Measurements from ENCODE around the gene TWF2. TPM values are rescaled to one million over a fixed set of nuclear protein-coding genes. Genes with fewer than 3 reads are reported as not detected.
A peak's percentile ranks its signal among the peaks of the same experiment; 100 is the strongest.

Gene TWF2
- total and polyA plus RNA-seq, 10 of the 15 experiments (the other 5 are each of a cell fraction or from before 2014, with no cell fraction given) = 0.16 to 106 (median 68.5) TPM

DNA sequence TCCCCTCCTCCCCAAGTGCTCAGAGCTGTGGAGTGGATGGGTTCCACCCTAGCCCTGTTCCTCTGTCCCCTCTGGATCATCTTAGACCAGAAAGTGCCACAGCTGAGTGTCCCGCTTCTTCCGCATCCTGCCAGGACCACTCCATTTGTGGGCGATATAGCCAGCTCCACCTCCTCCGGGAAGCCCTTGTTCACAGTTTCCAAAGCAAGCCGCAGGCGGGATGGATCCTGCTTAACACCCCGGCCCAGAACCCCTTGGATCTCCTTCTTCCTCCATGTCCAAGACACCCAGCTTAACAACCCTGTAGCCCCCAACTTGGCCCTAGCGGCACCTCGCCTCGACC, 41.5 kb downstream of the TWF2 start:
- POLR2A ChIA-PET = interaction anchor here (1.1 to 1.3 kb wide), 3 partner anchors 28 to 215 kb away, joined by 3 to 5 read pairs (median 3); partner anchors contain the start of gene TLR9
- RAD21 ChIA-PET (ENCODE audit: unreplicated experiment) = interaction anchor here (1.3 kb wide), 1 partner anchor 42 kb away, joined by 4 read pairs; no protein-coding TSS in a partner anchor
- SMC1A ChIA-PET (ENCODE audit: uncharacterized antibody, unreplicated experiment) = interaction anchor here (1.6 kb wide), 1 partner anchor 11 kb away, joined by 3 read pairs; no protein-coding TSS in a partner anchor
- Histone ChIP-seq H4K20me1 (ENCODE audit: control insufficient read depth, insufficient read depth) (no peaks in the 10 kb centered on the region), H2AFZ (ENCODE audit: control insufficient read depth, low read depth, low read length) (peak overlapping the region; percentile 91), H3K36me3 (ENCODE audit: control insufficient read depth in 2 of 2, insufficient read depth in 2 of 2, low read length in 1 of 2) (peaks cover 0 to 4% of the 10 kb centered on the region in 2 experiments; a peak in 1 of 4 replicates), H3K4me1 (ENCODE audit: control insufficient read depth, insufficient read depth, low read length) (peaks cover 34% of the 10 kb centered on the region), H3K79me2 (ENCODE audit: control insufficient read depth, insufficient read depth, low read length) (peaks cover 21% of the 10 kb centered on the region), H3K27me3 (replicated peaks in 1 of 2; ENCODE audit: control insufficient read depth in 2 of 2, insufficient read depth in 2 of 2, low read length in 1 of 2) (no peaks in the 10 kb centered on the region), H3K9me3 (replicated peaks; ENCODE audit: control insufficient read depth, insufficient read depth, low read length) (no peaks in the 10 kb centered on the region), H3K4me3 (peak overlapping the region; percentile 40; the same call in 1 of the 2 replicates), H3K4me2 (ENCODE audit: control insufficient read depth, insufficient read depth) (peak overlapping the region; percentile 88), H3K27ac (ENCODE audit: control insufficient read depth, insufficient read depth) (peak overlapping the region; percentile 71), H3K9ac (ENCODE audit: control insufficient read depth, insufficient read depth, low read length) (peak overlapping the region; percentile 57)
- DNase-seq (ENCODE audit: low read depth, low spot score) (no peak), FAIRE-seq (no peak), ATAC-seq (no peak)
- no peak for TF ChIP-seq TARDBP (IDR thresholded peaks at IDR 0.05; ENCODE audit: borderline replicate concordance)
- TF ChIP-seq KDM1A (IDR thresholded peaks at IDR 0.05; ENCODE audit: borderline replicate concordance) = no peak
- peak; percentile 13; the same call in 1 of the 2 replicates for TF ChIP-seq SMARCA5 (IDR thresholded peaks at IDR 0.05)
- TF ChIP-seq NBN (IDR thresholded peaks at IDR 0.05) = peak; percentile 70
- TF ChIP-seq, protein P1, sequence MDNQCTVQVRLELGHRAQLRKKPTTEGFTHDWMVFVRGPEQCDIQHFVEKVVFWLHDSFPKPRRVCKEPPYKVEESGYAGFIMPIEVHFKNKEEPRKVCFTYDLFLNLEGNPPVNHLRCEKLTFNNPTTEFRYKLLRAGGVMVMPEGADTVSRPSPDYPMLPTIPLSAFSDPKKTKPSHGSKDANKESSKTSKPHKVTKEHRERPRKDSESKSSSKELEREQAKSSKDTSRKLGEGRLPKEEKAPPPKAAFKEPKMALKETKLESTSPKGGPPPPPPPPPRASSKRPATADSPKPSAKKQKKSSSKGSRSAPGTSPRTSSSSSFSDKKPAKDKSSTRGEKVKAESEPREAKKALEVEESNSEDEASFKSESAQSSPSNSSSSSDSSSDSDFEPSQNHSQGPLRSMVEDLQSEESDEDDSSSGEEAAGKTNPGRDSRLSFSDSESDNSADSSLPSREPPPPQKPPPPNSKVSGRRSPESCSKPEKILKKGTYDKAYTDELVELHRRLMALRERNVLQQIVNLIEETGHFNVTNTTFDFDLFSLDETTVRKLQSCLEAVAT (IDR thresholded peaks at IDR 0.05) = peak; percentile 71
- intact Hi-C loops (cut with micrococcal nuclease; ENCODE audit: unreplicated experiment) (no loop called here), in situ Hi-C loops (cut with MboI) (no loop called here)
- WGBS (ENCODE audit: insufficient coverage, insufficient replicate concordance, low lambda C conversion rate, missing lambda C conversion rate) = 38% methylated on average over 10 of the region's 10 CpGs
- BruUV-seq (replicated peaks) = TSS peak; percentile 88
- CTCF ChIA-PET = interaction anchor here (1.1 to 1.8 kb wide), 4 partner anchors 23 to 142 kb away, joined by 3 to 4 read pairs (median 4); no protein-coding TSS in a partner anchor

DNA sequence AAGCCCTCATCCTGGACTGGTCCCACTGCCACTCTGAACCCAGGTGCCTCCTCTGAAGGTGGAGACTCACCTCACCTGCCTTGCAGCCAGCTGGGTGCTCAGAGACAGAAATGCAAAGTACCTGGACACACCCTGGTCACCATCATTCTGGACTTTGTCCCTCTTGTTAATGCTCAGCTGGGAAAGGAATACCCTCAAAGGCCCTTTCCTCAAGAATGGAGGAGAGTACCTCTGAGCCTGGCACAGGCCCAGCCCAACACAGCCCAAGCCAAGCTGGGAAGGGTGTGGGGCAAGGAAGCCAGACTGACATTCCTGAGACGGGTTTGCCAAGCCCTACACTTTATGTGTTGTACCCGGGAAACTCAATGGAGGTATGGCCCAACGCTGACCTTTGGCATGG, 42.0 kb downstream of the TWF2 start:
- H3K27ac ChIP-seq (ENCODE audit: control insufficient read depth, insufficient read depth) = no peak overlapping the region
- ATAC-seq = no peak
- H3K4me3 ChIP-seq = no peak overlapping the region
- H4K20me1 ChIP-seq (ENCODE audit: control insufficient read depth, insufficient read depth) = no peaks in the 10 kb centered on the region
- POLR2A ChIA-PET = interaction anchor here (1.1 to 1.3 kb wide), 3 partner anchors 29 to 214 kb away, joined by 3 to 5 read pairs (median 3); partner anchors contain the start of gene TLR9
- RAD21 ChIA-PET (ENCODE audit: unreplicated experiment) = interaction anchor here (1.3 kb wide), 1 partner anchor 42 kb away, joined by 4 read pairs; no protein-coding TSS in a partner anchor
- no peak for FAIRE-seq
- H3K4me1 ChIP-seq (ENCODE audit: control insufficient read depth, insufficient read depth, low read length) = peaks cover 32% of the 10 kb centered on the region
- SMC1A ChIA-PET (ENCODE audit: uncharacterized antibody, unreplicated experiment) = interaction anchor here (0.6 to 1.6 kb wide), 3 partner anchors 9 to 115 kb away, joined by 3 to 5 read pairs (median 3); no protein-coding TSS in a partner anchor
- CTCF ChIA-PET = interaction anchor here (0.5 to 1.8 kb wide), 8 partner anchors 9 to 794 kb away, joined by 3 to 4 read pairs (median 3); no protein-coding TSS in a partner anchor
- no peak overlapping the region for H3K9ac ChIP-seq (ENCODE audit: control insufficient read depth, insufficient read depth, low read length)
- no peak for DNase-seq (ENCODE audit: low read depth, low spot score)
- no peaks in the 10 kb centered on the region for H3K9me3 ChIP-seq (replicated peaks; ENCODE audit: control insufficient read depth, insufficient read depth, low read length)
- H3K27me3 ChIP-seq (replicated peaks in 1 of 2; ENCODE audit: control insufficient read depth in 2 of 2, insufficient read depth in 2 of 2, low read length in 1 of 2) = no peaks in the 10 kb centered on the region
- H3K36me3 ChIP-seq (ENCODE audit: control insufficient read depth in 2 of 2, insufficient read depth in 2 of 2, low read length in 1 of 2) = peaks cover 0 to 4% of the 10 kb centered on the region in 2 experiments; a peak in 1 of 4 replicates
- no peak overlapping the region for H2AFZ ChIP-seq (ENCODE audit: control insufficient read depth, low read depth, low read length)
- H3K4me2 ChIP-seq (ENCODE audit: control insufficient read depth, insufficient read depth) = no peak overlapping the region
- no TSS peak for BruUV-seq (replicated peaks)
- intact Hi-C loops (cut with micrococcal nuclease; ENCODE audit: unreplicated experiment) = no loop called here
- in situ Hi-C loops (cut with MboI) = no loop called here
- 91% methylated on average over 3 of the region's 3 CpGs for WGBS (ENCODE audit: insufficient coverage, insufficient replicate concordance, low lambda C conversion rate, missing lambda C conversion rate)
- H3K79me2 ChIP-seq (ENCODE audit: control insufficient read depth, insufficient read depth, low read length) = peaks cover 21% of the 10 kb centered on the region
- TF ChIP-seq RFX5 (IDR thresholded peaks at IDR 0.05; ENCODE audit: low read depth, low read length) (no peak), SPI1 (IDR thresholded peaks at IDR 0.05; ENCODE audit: borderline replicate concordance, insufficient read depth, low read depth, low read length) (no peak), EZH2 (IDR thresholded peaks at IDR 0.05; ENCODE audit: borderline replicate concordance, control insufficient read depth, low read depth, low read length) (no peak), PAX5 (IDR thresholded peaks at IDR 0.05; ENCODE audit: borderline replicate concordance, low read depth, low read length) (no peak)
- TF ChIP-seq, protein P2, sequence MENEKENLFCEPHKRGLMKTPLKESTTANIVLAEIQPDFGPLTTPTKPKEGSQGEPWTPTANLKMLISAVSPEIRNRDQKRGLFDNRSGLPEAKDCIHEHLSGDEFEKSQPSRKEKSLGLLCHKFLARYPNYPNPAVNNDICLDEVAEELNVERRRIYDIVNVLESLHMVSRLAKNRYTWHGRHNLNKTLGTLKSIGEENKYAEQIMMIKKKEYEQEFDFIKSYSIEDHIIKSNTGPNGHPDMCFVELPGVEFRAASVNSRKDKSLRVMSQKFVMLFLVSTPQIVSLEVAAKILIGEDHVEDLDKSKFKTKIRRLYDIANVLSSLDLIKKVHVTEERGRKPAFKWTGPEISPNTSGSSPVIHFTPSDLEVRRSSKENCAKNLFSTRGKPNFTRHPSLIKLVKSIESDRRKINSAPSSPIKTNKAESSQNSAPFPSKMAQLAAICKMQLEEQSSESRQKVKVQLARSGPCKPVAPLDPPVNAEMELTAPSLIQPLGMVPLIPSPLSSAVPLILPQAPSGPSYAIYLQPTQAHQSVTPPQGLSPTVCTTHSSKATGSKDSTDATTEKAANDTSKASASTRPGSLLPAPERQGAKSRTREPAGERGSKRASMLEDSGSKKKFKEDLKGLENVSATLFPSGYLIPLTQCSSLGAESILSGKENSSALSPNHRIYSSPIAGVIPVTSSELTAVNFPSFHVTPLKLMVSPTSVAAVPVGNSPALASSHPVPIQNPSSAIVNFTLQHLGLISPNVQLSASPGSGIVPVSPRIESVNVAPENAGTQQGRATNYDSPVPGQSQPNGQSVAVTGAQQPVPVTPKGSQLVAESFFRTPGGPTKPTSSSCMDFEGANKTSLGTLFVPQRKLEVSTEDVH (IDR thresholded peaks at IDR 0.05; ENCODE audit: low read depth, partially characterized antibody) = no peak
- TF ChIP-seq, protein P3, sequence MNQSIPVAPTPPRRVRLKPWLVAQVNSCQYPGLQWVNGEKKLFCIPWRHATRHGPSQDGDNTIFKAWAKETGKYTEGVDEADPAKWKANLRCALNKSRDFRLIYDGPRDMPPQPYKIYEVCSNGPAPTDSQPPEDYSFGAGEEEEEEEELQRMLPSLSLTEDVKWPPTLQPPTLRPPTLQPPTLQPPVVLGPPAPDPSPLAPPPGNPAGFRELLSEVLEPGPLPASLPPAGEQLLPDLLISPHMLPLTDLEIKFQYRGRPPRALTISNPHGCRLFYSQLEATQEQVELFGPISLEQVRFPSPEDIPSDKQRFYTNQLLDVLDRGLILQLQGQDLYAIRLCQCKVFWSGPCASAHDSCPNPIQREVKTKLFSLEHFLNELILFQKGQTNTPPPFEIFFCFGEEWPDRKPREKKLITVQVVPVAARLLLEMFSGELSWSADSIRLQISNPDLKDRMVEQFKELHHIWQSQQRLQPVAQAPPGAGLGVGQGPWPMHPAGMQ (IDR thresholded peaks at IDR 0.05; ENCODE audit: borderline replicate concordance) = no peak

Data from GM12878 (cell line).